GM13977 (cell line): ENCODE results near the gene CMSS1.

Source experiments
- DNase-seq: peaks from one replicate; pipeline ENCODE4 v3.0.0; 2012; ENCODE audit warnings: low spot score
- CTCF ChIP-seq: IDR thresholded peaks from 2 replicates; pipeline ENCODE4 v1.5.1; 2012; ENCODE audit warnings: mild to moderate bottlenecking, control low read depth; ENCODE audit not compliant: insufficient read depth; ENCODE audit errors: extremely low read depth, missing control alignments
- in situ Hi-C: fragments of 300-500 bp; cut with MboI; formaldehyde crosslinking; loops from one replicate; pipeline ENCODE4 v1.12.0; 2022; ENCODE audit warnings: low sequenced_read_pairs, low pct_unique_long_range_greater_than_20kb, mixed read lengths, inconsistent platforms; ENCODE audit not compliant: unreplicated experiment

CMSS1 gene

GRCh38 chr3:99920481-99921376 is 103.1 kb downstream of the CMSS1 start:
- DNase-seq, result no peak
- in situ Hi-C loops, result no loop called here
- no peak for TF ChIP-seq CTCF

- DNase-seq, result no peak
- no peak for TF ChIP-seq CTCF
- in situ Hi-C loops, result no loop called here
Observed at GRCh38 chr3:99921377-99921695, 103.7 kb downstream of the CMSS1 start.

- in situ Hi-C loops, result no loop called here
- TF ChIP-seq CTCF, result no peak
- no peak for DNase-seq
Observed at GRCh38 chr3:99921986-99922385, 104.3 kb downstream of the CMSS1 start.

- TF ChIP-seq CTCF, result no peak
- in situ Hi-C loops, result no loop called here
- DNase-seq, result no peak
Observed at GRCh38 chr3:99923873-99924272, 106.2 kb downstream of the CMSS1 start.

- DNase-seq, result no peak
- in situ Hi-C loops, result no loop called here
- TF ChIP-seq CTCF, result no peak
Observed at GRCh38 chr3:99925584-99926230, 108.0 kb downstream of the CMSS1 start.

GRCh38 chr3:99927671-99928457 is 110.2 kb downstream of the CMSS1 start:
- in situ Hi-C loops, result no loop called here
- DNase-seq, result no peak
- no peak for TF ChIP-seq CTCF
